Stimulated activated CD4-positive, alpha-beta T cell treated with anti-CD3 and anti-CD28 coated beads, Interleukin-1b, Interleukin-23, amount 100 ng/mL, for 24 hours (primary cell): Measurements from ENCODE around the gene GSAP.
"Not testable (repeated sequence)": the region's sequence is repeated elsewhere in the genome, so short reads cannot be mapped to it uniquely, and the experiment has no call there.

Experiments used
- DNase-seq, 4 experiments: peaks; one replicate each; pipeline ENCODE4 v3.0.0-alpha.2; 2020; ENCODE audit warnings: low read depth in 4 of 4, low spot score in 1 of 4

The GSAP gene

GRCh38 chr7:77360969-77361368 is 55.2 kb downstream of the GSAP start:
- DNase-seq: no peak

- no peak for DNase-seq
These were observed 56.0 kb downstream of the GSAP start for GRCh38 chr7:77360104-77360503.

GRCh38 chr7:77359599-77359998 is 56.5 kb downstream of the GSAP start:
- DNase-seq: no peak

- no peak for DNase-seq
These were observed 61.2 kb downstream of the GSAP start for GRCh38 chr7:77354914-77355313.

GRCh38 chr7:77354484-77354883 is 61.7 kb downstream of the GSAP start:
- DNase-seq: no peak

- no peak for DNase-seq
These were observed 62.2 kb downstream of the GSAP start for GRCh38 chr7:77353911-77354310.

GRCh38 chr7:77353407-77353721 is 62.8 kb downstream of the GSAP start:
- DNase-seq: no peak

- DNase-seq: no peak
These were observed 63.3 kb downstream of the GSAP start for GRCh38 chr7:77352665-77353406.

GRCh38 chr7:77351539-77352004 is 64.6 kb downstream of the GSAP start:
- DNase-seq: peak in 2 of 4 experiments; percentile 18 to 19

- no peak for DNase-seq
These were observed 67.0 kb downstream of the GSAP start for GRCh38 chr7:77349141-77349540.

GRCh38 chr7:77348371-77348813 is 67.8 kb downstream of the GSAP start:
- DNase-seq: no peak

- DNase-seq: no peak
These were observed 69.7 kb downstream of the GSAP start for GRCh38 chr7:77346441-77346840.

GRCh38 chr7:77345426-77345825 is 70.7 kb downstream of the GSAP start:
- DNase-seq: not testable (repeated sequence)

GRCh38 chr7:77339726-77340125 is 76.4 kb downstream of the GSAP start:
- no peak for DNase-seq

- DNase-seq: no peak
These were observed 77.1 kb downstream of the GSAP start for GRCh38 chr7:77338883-77339629.

- DNase-seq: no peak
These were observed 77.9 kb downstream of the GSAP start for GRCh38 chr7:77338260-77338659.

GRCh38 chr7:77337456-77337990 is 78.6 kb downstream of the GSAP start:
- DNase-seq: no peak

- DNase-seq: no peak
These were observed 80.6 kb downstream of the GSAP start for GRCh38 chr7:77335581-77335980.

- not testable (repeated sequence) for DNase-seq
These were observed 82.1 kb downstream of the GSAP start for GRCh38 chr7:77334039-77334438.

GRCh38 chr7:77331938-77332695 is 84.0 kb downstream of the GSAP start:
- DNase-seq: peak in 2 of 4 experiments; percentile 19 to 33

- DNase-seq: no peak
These were observed 85.8 kb downstream of the GSAP start for GRCh38 chr7:77330169-77330882.
